Measurements from ENCODE around the gene PFKP. TPM values are rescaled to one million over a fixed set of nuclear protein-coding genes. Genes with fewer than 3 reads are reported as not detected.

Gene PFKP
- total RNA-seq, 1 donor from 2014 or later: 361 TPM

- Histone ChIP-seq H4K20me1 (ENCODE audit: insufficient read depth, low read length) (peaks cover 35% of the 10 kb centered on the region), H3K4me2 (ENCODE audit: low read length) (no peak overlapping the region), H3K4me1 (ENCODE audit: insufficient read depth, low read length) (peaks cover 8% of the 10 kb centered on the region), H3K27me3 (ENCODE audit: insufficient read depth, low read length) (no peaks in the 10 kb centered on the region), H3K4me3 (ENCODE audit: insufficient read depth, low read depth, low read length) (no peak overlapping the region), H3K36me3 (ENCODE audit: insufficient read depth, low read length) (peaks cover 39% of the 10 kb centered on the region), H2AFZ (ENCODE audit: low read depth, low read length) (no peak overlapping the region), H3K9ac (ENCODE audit: low read length) (no peak overlapping the region), H3K79me2 (ENCODE audit: insufficient read depth, low read length) (peaks cover 30% of the 10 kb centered on the region), H3K9me3 (ENCODE audit: insufficient read depth, low read depth, low read length) (no peaks in the 10 kb centered on the region), H3K27ac (ENCODE audit: low read depth, low read length) (no peak overlapping the region)
- Mint-ChIP-seq H3K4me1 (ENCODE audit: low read depth, unreplicated experiment) (peaks cover 12% of the 10 kb centered on the region), H3K27me3 (ENCODE audit: low read depth, unreplicated experiment) (no peaks in the 10 kb centered on the region), H3K36me3 (ENCODE audit: low read depth, unreplicated experiment) (peaks cover 31% of the 10 kb centered on the region), H3K27ac (ENCODE audit: unreplicated experiment) (no peak overlapping the region), H3K9me3 (ENCODE audit: unreplicated experiment) (no peaks in the 10 kb centered on the region), H3K4me3 (ENCODE audit: unreplicated experiment) (no peak overlapping the region)
- no peak for FAIRE-seq
- no peak for DNase-seq (ENCODE audit: low read depth)
- TF ChIP-seq EZH2 (IDR thresholded peaks at IDR 0.05; ENCODE audit: insufficient read depth, low read length): no peak
- TF ChIP-seq CTCF (IDR thresholded peaks at IDR 0.05; ENCODE audit: insufficient read depth, low read depth, low read length): no peak
Observed at GRCh38 chr10:3122486-3123205, 55.3 kb downstream of the PFKP start.

GRCh38 chr10:3123571-3124411, 56.4 kb downstream of the PFKP start:
- Mint-ChIP-seq H3K4me1 (ENCODE audit: low read depth, unreplicated experiment) (peaks cover 14% of the 10 kb centered on the region), H3K9me3 (ENCODE audit: unreplicated experiment) (no peaks in the 10 kb centered on the region), H3K4me3 (ENCODE audit: unreplicated experiment) (no peak overlapping the region), H3K27ac (ENCODE audit: unreplicated experiment) (no peak overlapping the region), H3K36me3 (ENCODE audit: low read depth, unreplicated experiment) (peaks cover 23% of the 10 kb centered on the region), H3K27me3 (ENCODE audit: low read depth, unreplicated experiment) (no peaks in the 10 kb centered on the region)
- H3K9ac ChIP-seq (ENCODE audit: low read length): no peak overlapping the region
- FAIRE-seq (no peak), DNase-seq (ENCODE audit: low read depth) (no peak)
- H3K27ac ChIP-seq (ENCODE audit: low read depth, low read length): no peak overlapping the region
- H3K4me1 ChIP-seq (ENCODE audit: insufficient read depth, low read length): peaks cover 8% of the 10 kb centered on the region
- H4K20me1 ChIP-seq (ENCODE audit: insufficient read depth, low read length): peaks cover 35% of the 10 kb centered on the region
- TF ChIP-seq CTCF (IDR thresholded peaks at IDR 0.05; ENCODE audit: insufficient read depth, low read depth, low read length) (no peak), EZH2 (IDR thresholded peaks at IDR 0.05; ENCODE audit: insufficient read depth, low read length) (no peak)
- H3K9me3 ChIP-seq (ENCODE audit: insufficient read depth, low read depth, low read length): no peaks in the 10 kb centered on the region
- peaks cover 30% of the 10 kb centered on the region for H3K79me2 ChIP-seq (ENCODE audit: insufficient read depth, low read length)
- H2AFZ ChIP-seq (ENCODE audit: low read depth, low read length): no peak overlapping the region
- no peaks in the 10 kb centered on the region for H3K27me3 ChIP-seq (ENCODE audit: insufficient read depth, low read length)
- no peak overlapping the region for H3K4me2 ChIP-seq (ENCODE audit: low read length)
- H3K36me3 ChIP-seq (ENCODE audit: insufficient read depth, low read length): peaks cover 36% of the 10 kb centered on the region
- no peak overlapping the region for H3K4me3 ChIP-seq (ENCODE audit: insufficient read depth, low read depth, low read length)

All from astrocyte (in vitro differentiated cells and primary cell).